Skeletal muscle satellite cell (primary cell): ENCODE data around the gene THNSL1.

Source experiments
- H3K27me3 ChIP-seq: 2 replicates; pipeline ENCODE4 v1.7.0; 2013; ENCODE audit warnings: low read length; ENCODE audit not compliant: control insufficient read depth, insufficient read depth
- H3K36me3 ChIP-seq: 2 replicates; pipeline ENCODE4 v1.7.0; 2013; ENCODE audit warnings: mild to moderate bottlenecking, control low read depth, low read length; ENCODE audit not compliant: insufficient read depth
- H3K4me1 ChIP-seq: 2 replicates; pipeline ENCODE4 v1.7.0; 2013; ENCODE audit warnings: low read length; ENCODE audit not compliant: control insufficient read depth, insufficient read depth
- H3K4me2 ChIP-seq: 2 replicates; pipeline ENCODE4 v1.7.0; 2013; ENCODE audit warnings: mild to moderate bottlenecking, low read length
- H3K4me3 ChIP-seq: 2 replicates; pipeline ENCODE4 v1.7.0; 2013; ENCODE audit warnings: low read length
- H3K9ac ChIP-seq: 2 replicates; pipeline ENCODE4 v1.7.0; 2013; ENCODE audit warnings: mild to moderate bottlenecking, low read depth, low read length, moderate library complexity
- H3K9me3 ChIP-seq: replicated peaks from 2 replicates; pipeline ENCODE4 v1.7.0; 2013; ENCODE audit warnings: mild to moderate bottlenecking, control low read depth, low read length

The THNSL1 gene

DNA sequence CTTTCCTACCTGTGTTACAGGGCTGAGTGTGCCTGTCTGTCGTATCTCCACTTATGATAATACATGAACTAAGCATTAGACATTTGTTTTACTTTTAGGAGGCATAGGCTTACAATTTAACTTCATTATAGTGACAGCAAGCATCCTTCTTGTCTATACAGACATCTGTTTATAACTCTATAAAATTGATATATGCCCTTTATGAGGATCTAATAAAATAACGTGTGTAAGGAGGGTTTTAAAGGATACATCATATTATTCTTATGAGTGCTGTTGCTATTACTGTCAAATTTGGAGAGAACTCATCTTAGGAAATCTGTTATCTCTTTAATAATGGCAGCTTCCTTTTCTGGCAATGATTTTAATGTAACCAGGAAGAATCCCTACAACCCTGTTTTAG lies 21.9 kb downstream of the THNSL1 start:
- Histone ChIP-seq H3K36me3 (no peaks in the 10 kb centered on the region), H3K4me3 (no peak overlapping the region), H3K27me3 (peaks cover 6% of the 10 kb centered on the region), H3K9me3 (no peaks in the 10 kb centered on the region), H3K4me1 (no peaks in the 10 kb centered on the region), H3K9ac (no peak overlapping the region), H3K4me2 (no peak overlapping the region)

DNA sequence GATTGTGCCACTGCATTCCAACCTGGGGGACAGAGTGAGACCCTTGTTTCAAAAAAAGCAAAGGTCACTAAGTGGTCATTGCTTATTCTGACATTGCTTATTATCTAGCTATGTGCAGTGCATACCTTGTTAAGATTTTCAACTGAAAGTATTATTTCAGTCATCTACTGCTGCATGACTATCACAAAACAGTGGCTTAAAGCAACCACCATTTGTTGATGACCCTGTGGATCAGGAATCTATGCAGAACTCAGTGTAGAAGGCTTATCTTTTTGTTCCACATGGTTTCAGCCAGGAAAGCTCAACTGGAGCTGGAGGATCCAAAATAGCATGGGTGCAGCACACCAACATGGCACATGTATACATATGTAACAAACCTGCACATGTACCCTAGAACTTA lies 23.1 kb downstream of the THNSL1 start:
- no peak overlapping the region for H3K4me2 ChIP-seq
- no peaks in the 10 kb centered on the region for H3K4me1 ChIP-seq
- no peaks in the 10 kb centered on the region for H3K9me3 ChIP-seq

DNA sequence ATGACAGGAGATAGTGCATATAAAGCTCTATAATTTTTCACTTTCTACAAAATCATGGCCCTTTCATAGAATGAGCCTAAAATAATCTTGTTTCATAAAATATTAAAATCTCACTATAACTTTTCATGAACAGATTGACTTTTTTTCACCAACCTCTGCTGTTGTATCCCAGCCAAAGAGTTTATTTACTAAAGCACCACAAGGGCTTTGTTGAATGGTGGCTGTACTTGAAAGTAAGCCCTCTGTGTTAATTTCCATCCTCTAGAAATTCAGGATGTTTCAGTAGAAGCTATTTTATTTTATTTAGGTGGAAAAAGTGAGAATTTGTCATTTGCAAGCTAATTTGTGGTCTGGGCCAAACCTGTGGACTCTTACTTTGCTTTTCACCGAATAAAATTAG lies 30.2 kb downstream of the THNSL1 start:
- peaks cover 8% of the 10 kb centered on the region for H3K4me1 ChIP-seq
- H3K36me3 ChIP-seq = no peaks in the 10 kb centered on the region
- no peak overlapping the region for H3K9ac ChIP-seq
- no peak overlapping the region for H3K4me2 ChIP-seq
- H3K9me3 ChIP-seq = no peaks in the 10 kb centered on the region
- no peak overlapping the region for H3K4me3 ChIP-seq
- peaks cover 7% of the 10 kb centered on the region for H3K27me3 ChIP-seq

More for the DNA sequence above, 23.1 kb downstream of the THNSL1 start:
- H3K27me3 ChIP-seq = peaks cover 6% of the 10 kb centered on the region
- no peaks in the 10 kb centered on the region for H3K36me3 ChIP-seq
- no peak overlapping the region for H3K9ac ChIP-seq
- H3K4me3 ChIP-seq = no peak overlapping the region

DNA sequence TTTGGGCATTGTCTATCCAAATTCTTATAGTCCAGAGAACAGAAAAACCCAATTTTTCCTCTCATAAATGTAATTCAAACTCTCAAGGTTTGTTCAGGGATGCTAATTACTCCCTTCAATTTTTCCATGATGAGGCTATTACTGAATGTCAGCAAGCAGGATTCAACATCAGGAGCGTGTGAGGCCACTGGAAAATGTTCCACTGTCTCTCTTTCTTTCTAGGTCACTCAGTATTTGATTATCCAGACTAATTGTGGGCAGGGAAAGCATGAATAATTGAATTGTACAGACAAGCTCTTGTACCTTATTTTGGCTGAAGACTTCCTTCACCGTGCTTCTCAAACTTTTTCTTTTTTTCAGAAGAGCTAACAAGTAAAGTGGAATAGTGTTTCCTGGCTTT lies 30.7 kb downstream of the THNSL1 start:
- H3K4me2 ChIP-seq = no peak overlapping the region
- H3K4me1 ChIP-seq = peaks cover 8% of the 10 kb centered on the region
- H3K4me3 ChIP-seq = no peak overlapping the region
- H3K27me3 ChIP-seq = peaks cover 7% of the 10 kb centered on the region
- H3K36me3 ChIP-seq = no peaks in the 10 kb centered on the region
- no peaks in the 10 kb centered on the region for H3K9me3 ChIP-seq
- no peak overlapping the region for H3K9ac ChIP-seq

DNA sequence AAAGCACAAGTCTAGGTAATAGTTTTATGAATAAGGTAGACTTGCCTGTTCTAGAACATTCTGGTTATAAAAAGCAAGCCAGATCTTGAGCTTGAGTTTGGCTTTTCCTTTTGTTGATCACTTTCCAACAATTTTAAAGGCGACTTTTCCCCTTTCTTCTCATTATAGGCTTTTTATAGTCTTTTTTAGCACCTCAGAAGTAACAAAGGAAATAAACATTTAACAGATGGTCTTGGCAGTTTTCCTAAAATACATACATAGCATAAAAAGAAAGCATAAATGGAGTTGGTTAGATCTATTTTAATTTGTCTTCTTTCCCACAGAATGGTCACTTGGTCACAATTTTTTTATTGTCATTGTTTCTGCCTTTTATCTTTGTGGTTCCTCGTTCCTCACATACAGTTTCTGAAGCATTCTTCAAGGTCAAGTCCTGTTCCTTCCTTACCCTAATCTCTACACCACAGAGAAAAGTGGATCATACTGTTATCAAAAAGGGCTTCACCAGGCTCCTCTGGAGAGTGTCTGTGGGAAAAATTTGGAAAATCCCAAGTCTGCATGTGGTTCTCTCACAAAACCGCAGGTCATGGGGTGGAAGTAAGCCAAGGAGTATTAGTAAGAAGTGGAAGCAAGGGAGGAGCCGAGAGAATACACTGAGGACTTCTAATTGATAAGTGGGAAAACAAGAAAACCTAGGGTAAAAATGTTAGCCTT lies 31.3 kb downstream of the THNSL1 start:
- Histone ChIP-seq H3K4me2 (no peak overlapping the region), H3K9me3 (no peaks in the 10 kb centered on the region), H3K27me3 (peaks cover 7% of the 10 kb centered on the region), H3K36me3 (no peaks in the 10 kb centered on the region), H3K4me3 (no peak overlapping the region), H3K9ac (no peak overlapping the region), H3K4me1 (peaks cover 8% of the 10 kb centered on the region)

DNA sequence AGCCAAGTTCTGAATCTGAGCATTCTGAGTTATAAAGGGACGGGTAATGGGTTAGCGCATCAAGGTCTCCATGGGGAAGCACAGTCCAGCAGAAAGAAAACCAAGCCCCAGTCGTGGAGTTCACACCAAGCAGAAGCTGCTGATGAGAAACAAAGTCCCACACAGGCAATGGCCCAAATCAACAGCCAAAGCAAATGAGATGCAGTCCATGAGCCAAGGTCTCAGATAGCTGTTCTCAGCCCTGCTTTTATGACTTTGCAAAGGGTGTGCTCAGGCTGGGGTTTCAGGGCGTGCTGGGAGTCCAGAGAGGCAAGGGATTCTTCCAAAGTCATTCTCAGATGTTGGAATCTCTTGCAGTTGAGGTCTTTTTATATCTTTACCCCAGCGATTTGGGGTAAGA lies 32.0 kb downstream of the THNSL1 start:
- H3K27me3 ChIP-seq = peaks cover 7% of the 10 kb centered on the region
- H3K4me1 ChIP-seq = peaks cover 8% of the 10 kb centered on the region
- H3K9ac ChIP-seq = no peak overlapping the region
- H3K4me2 ChIP-seq = no peak overlapping the region
- H3K4me3 ChIP-seq = no peak overlapping the region
- H3K36me3 ChIP-seq = no peaks in the 10 kb centered on the region
- no peaks in the 10 kb centered on the region for H3K9me3 ChIP-seq

DNA sequence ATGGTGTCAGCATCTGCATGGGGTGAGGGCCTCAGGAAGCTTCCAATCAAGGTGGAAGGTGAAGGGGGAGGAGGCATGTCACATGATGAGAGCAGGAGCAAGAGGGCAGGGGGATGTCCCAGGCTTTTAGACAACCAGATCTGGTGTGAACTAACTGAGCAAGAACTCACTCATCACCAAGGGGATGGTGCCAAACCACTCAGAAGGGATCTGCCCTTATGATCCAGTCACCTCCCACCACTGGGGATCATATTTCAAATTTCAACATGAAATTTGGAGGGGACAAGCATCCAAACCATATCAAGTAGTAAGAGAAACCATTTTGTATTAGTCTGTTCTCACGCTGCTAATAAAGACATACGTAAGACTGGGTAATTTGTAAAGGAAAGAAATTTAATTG lies 33.6 kb downstream of the THNSL1 start:
- Histone ChIP-seq H3K9ac (no peak overlapping the region), H3K4me1 (peaks cover 8% of the 10 kb centered on the region), H3K4me2 (no peak overlapping the region), H3K27me3 (peaks cover 7% of the 10 kb centered on the region), H3K36me3 (no peaks in the 10 kb centered on the region), H3K9me3 (no peaks in the 10 kb centered on the region), H3K4me3 (no peak overlapping the region)

DNA sequence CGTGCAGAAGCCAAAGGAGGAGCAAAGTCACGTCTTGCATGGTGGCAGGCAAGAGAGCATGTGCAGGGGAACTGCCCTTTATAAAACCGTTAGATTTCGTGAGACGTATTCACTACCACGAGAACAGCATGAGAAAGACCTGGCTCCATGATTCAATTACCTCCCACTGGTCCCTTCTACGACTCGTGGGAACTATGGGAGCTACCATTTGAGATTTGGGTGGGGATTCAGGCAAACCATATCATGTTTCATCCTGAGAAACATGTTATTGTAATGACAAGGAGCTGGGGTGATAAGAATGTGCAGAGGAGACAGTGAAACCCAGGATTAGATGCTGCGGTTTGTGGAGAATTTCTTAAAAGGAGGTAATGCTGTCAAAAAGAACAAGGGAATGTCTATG lies 34.0 kb downstream of the THNSL1 start:
- H3K4me2 ChIP-seq = no peak overlapping the region
- H3K36me3 ChIP-seq = no peaks in the 10 kb centered on the region
- H3K9ac ChIP-seq = no peak overlapping the region
- no peak overlapping the region for H3K4me3 ChIP-seq
- H3K9me3 ChIP-seq = no peaks in the 10 kb centered on the region
- peaks cover 8% of the 10 kb centered on the region for H3K4me1 ChIP-seq
- H3K27me3 ChIP-seq = peaks cover 7% of the 10 kb centered on the region

DNA sequence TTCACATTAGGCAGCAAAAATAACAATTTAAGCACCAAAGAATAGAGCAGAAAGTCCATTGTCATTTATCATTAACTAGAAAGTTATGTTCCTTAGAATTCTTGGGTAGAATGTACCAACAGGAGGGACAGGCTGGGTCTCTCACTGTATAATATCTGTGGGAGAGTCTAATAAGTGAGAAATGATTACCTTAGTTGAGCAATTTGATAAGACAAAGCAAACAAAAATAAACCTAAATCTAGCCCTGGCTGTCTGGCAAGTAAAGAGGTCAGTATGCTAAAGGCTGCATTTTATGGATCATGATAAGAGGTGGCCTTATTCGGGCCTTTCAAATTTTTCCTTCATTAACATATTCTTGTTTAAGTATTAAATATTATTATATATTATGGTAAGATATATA lies 35.6 kb downstream of the THNSL1 start:
- H3K4me2 ChIP-seq = no peak overlapping the region
- no peaks in the 10 kb centered on the region for H3K36me3 ChIP-seq

DNA sequence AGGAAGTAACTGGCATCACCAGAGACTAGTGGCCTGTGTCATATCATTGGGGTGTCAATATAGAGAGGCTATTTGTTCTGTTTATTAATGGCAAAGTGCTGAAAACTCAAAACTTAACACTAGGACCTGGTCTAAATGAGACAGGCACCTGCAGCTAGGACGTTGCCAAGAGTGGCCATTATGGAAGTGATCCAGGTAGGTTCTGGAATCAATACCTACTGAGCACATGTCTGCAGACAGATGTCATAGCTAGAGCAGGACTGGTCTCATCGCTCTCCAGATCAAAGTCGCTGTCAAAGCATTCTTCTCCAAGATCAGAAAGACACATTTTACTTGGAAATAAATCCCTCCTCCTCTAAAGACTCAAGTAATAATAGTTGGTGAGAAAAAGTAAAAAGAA lies 40.3 kb downstream of the THNSL1 start:
- H3K9me3 ChIP-seq = no peaks in the 10 kb centered on the region
- H3K4me3 ChIP-seq = no peak overlapping the region
- no peak overlapping the region for H3K9ac ChIP-seq
- no peaks in the 10 kb centered on the region for H3K36me3 ChIP-seq
- peaks cover 19% of the 10 kb centered on the region for H3K4me1 ChIP-seq
- H3K4me2 ChIP-seq = no peak overlapping the region
- no peaks in the 10 kb centered on the region for H3K27me3 ChIP-seq

More for the DNA sequence above, 35.6 kb downstream of the THNSL1 start:
- H3K27me3 ChIP-seq = peaks cover 6% of the 10 kb centered on the region
- no peak overlapping the region for H3K9ac ChIP-seq
- H3K4me3 ChIP-seq = no peak overlapping the region
- peaks cover 8% of the 10 kb centered on the region for H3K4me1 ChIP-seq
- H3K9me3 ChIP-seq = no peaks in the 10 kb centered on the region

DNA sequence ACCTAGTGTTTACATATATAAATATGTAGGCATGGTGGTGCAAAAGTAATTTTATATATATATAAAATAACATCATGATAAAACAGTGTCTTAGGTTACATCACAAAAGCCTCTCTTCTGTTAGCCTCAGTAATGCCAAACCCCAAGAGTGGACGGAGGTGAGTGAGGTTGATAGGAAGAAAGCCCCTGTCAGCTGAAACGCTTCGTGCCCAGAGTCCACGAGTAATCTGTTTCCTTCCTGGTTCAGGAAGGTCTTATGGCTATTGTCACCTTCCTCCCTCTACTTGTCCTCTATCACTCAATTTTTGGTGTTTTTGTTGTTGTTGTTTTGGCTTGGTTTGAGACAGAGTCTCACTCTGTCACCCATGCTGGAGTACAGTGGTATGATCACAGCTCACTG lies 41.5 kb downstream of the THNSL1 start:
- H3K4me1 ChIP-seq = peaks cover 28% of the 10 kb centered on the region
- H3K36me3 ChIP-seq = no peaks in the 10 kb centered on the region
- H3K4me3 ChIP-seq = no peak overlapping the region
- no peaks in the 10 kb centered on the region for H3K27me3 ChIP-seq
- no peak overlapping the region for H3K9ac ChIP-seq
- no peaks in the 10 kb centered on the region for H3K9me3 ChIP-seq
- no peak overlapping the region for H3K4me2 ChIP-seq

DNA sequence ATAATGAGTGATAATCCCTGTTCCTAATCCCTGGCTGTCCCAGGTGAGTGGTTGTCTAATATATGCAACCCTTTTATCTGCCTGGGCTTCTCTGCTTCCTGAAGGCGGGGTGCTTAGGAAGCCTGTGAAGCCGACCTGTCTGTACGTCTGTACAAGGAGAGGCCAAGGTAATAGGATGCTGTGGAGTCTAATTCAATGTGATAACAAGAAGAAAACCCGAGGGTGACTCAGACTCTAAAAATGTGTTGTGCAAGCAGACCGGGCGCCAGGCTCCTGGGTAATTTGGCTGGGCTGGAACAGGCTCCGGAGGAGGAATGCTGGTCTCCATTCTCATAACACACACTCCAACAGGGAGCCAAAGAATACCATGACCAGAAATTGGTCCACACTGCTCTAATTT lies 43.6 kb downstream of the THNSL1 start:
- H3K27me3 ChIP-seq = no peaks in the 10 kb centered on the region
- H3K4me3 ChIP-seq = no peak overlapping the region
- H3K36me3 ChIP-seq = no peaks in the 10 kb centered on the region

More for the DNA sequence above, 43.6 kb downstream of the THNSL1 start:
- H3K4me2 ChIP-seq = peak overlapping the region; percentile 20
- peaks cover 28% of the 10 kb centered on the region for H3K4me1 ChIP-seq
- H3K9ac ChIP-seq = no peak overlapping the region
- no peaks in the 10 kb centered on the region for H3K9me3 ChIP-seq
